Activated B cell treated with CpG ODN at 0.5 μM for 24 hours (primary cell): ENCODE data around the gene AUTS2. TPM values are rescaled to one million over a fixed set of nuclear protein-coding genes. Genes with fewer than 3 reads are reported as not detected.

Experiments used
- ATAC-seq: fragments of 200-7000 bp; cut with Tn5 transposase; one replicate; pipeline ENCODE4 v1.10.0; 2021; ENCODE audit warnings: low read depth, mild to moderate bottlenecking, moderate library complexity
- CTCF ChIA-PET: fragments of 350-600 bp; sonication (Branson Sonifier 250); formaldehyde crosslinking; loops from one replicate; lab custom pipeline; 2021; ENCODE audit warnings: antibody characterized with exemption; lab: Charles Lee
- POLR2A ChIA-PET: fragments of 350-600 bp; sonication (Branson Sonifier 250); formaldehyde crosslinking; loops from one replicate; lab custom pipeline; 2021; ENCODE audit warnings: antibody characterized with exemption; lab: Charles Lee
- DNase-seq: peaks from one replicate; pipeline ENCODE4 v3.0.0; 2022
- H3K27ac Mint-ChIP-seq: one replicate; pipeline ENCODE4 v1.8.0; 2020; ENCODE audit warnings: mixed read lengths
- H3K27me3 Mint-ChIP-seq: one replicate; pipeline ENCODE4 v1.8.0; 2021; ENCODE audit warnings: mixed read lengths
- H3K36me3 Mint-ChIP-seq: one replicate; pipeline ENCODE4 v1.8.0; 2021; ENCODE audit warnings: low read depth, mixed read lengths
- H3K4me1 Mint-ChIP-seq: one replicate; pipeline ENCODE4 v1.8.0; 2021; ENCODE audit warnings: mixed read lengths
- H3K4me3 Mint-ChIP-seq: one replicate; pipeline ENCODE4 v1.8.0; 2020; ENCODE audit warnings: mild to moderate bottlenecking, mixed read lengths
- H3K9me3 Mint-ChIP-seq: one replicate; pipeline ENCODE4 v1.8.0; 2020; ENCODE audit warnings: mixed read lengths
- intact Hi-C: fragments of 100-400 bp; cut with micrococcal nuclease; formaldehyde crosslinking; loops from one replicate; pipeline ENCODE4 v1.15.1; 2024
- total RNA-seq: library from RNA; stranded (reverse); gene quantifications from 2 replicates; pipeline ENCODE4 v1.2.3, GENCODE V29; 2022
- TF ChIP-seq, protein P1 (sequence below): fragments of 200-600 bp; IDR thresholded peaks from one replicate; pipeline ENCODE4 v1.8.0; 2022; ENCODE audit warnings: antibody characterized with exemption, mild to moderate bottlenecking

AUTS2 gene
- total RNA-seq, 1 donor from 2014 or later, result 15.9 TPM

DNA sequence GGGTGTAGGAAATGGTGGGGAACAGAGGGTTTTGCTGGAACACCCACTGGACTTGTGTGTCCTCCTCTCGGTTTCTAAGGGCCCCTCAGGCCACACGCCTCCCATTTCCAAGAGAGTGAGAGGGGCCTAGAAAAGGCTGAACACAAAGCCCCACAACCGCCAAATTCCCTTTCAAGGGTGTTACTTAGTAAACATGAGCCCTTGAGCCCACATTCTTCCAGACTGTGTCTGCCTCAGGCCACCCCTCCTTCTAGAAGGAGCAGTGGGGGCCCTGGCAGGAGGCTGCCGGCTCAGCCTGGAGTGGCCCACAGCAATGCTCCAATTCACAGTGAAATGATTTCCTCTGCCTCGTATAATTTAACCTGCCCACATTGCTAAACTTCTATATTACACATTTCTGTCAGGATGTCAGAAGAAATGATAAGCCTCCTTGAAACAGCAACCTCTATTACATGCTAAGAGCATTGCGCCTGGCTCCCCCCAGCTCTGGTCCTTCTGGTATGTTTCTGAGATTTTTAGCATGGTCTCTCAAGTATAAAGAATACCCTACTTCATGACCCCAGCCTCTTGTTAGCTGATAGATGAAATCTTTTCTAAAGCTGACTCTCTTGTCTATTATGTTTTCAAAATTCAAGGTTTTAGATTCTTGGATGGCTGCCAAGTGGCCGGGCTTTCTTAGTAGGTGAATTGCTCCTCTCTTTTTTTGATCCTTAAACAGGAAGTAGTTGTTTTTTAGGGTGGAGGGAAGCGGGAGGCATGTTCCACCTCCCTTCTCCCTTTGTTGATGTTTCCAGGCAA, 859.8 kb downstream of the AUTS2 start:
- intact Hi-C loops, result loop anchor here (5.0 kb wide), 1 partner anchor 51 kb away; no protein-coding TSS in a partner anchor
- ATAC-seq (no peak), DNase-seq (no peak)
- Mint-ChIP-seq H3K27me3 (no peaks in the 10 kb centered on the region), H3K9me3 (no peaks in the 10 kb centered on the region), H3K36me3 (no peaks in the 10 kb centered on the region), H3K4me3 (peak overlapping the region; percentile 11), H3K4me1 (peaks cover 51% of the 10 kb centered on the region), H3K27ac (peak overlapping the region; percentile 80)
- POLR2A ChIA-PET, result no interaction called here
- CTCF ChIA-PET, result no interaction called here
- TF ChIP-seq, protein P1, sequence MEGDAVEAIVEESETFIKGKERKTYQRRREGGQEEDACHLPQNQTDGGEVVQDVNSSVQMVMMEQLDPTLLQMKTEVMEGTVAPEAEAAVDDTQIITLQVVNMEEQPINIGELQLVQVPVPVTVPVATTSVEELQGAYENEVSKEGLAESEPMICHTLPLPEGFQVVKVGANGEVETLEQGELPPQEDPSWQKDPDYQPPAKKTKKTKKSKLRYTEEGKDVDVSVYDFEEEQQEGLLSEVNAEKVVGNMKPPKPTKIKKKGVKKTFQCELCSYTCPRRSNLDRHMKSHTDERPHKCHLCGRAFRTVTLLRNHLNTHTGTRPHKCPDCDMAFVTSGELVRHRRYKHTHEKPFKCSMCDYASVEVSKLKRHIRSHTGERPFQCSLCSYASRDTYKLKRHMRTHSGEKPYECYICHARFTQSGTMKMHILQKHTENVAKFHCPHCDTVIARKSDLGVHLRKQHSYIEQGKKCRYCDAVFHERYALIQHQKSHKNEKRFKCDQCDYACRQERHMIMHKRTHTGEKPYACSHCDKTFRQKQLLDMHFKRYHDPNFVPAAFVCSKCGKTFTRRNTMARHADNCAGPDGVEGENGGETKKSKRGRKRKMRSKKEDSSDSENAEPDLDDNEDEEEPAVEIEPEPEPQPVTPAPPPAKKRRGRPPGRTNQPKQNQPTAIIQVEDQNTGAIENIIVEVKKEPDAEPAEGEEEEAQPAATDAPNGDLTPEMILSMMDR, result no peak

DNA sequence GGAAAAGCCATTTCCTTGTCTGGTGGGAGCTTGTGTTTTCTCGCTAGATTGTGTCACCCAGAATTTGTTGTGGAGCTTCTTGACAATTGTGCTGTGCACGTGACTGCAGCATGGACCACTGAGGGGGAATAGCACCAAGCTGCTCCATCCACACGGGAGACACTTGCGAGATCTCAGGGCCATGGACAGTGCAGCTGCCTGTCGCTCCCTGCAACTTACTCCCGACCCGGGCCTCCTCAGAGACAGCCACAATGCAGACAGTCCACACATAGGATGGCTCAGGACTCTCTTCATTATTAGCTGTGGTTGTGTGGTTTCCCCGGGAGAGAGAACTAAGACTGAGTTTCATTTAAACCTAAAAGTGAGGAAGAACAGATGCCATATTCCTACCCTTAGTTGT, 860.5 kb downstream of the AUTS2 start:
- TF ChIP-seq, protein P1, result no peak
- Mint-ChIP-seq H3K36me3 (no peaks in the 10 kb centered on the region), H3K27ac (no peak overlapping the region), H3K27me3 (no peaks in the 10 kb centered on the region), H3K4me1 (peaks cover 49% of the 10 kb centered on the region), H3K9me3 (no peaks in the 10 kb centered on the region), H3K4me3 (no peak overlapping the region)
- POLR2A ChIA-PET, result no interaction called here
- intact Hi-C loops, result loop anchor here (5.0 kb wide), 1 partner anchor 51 kb away; no protein-coding TSS in a partner anchor
- no peak for ATAC-seq
- CTCF ChIA-PET, result no interaction called here
- DNase-seq, result no peak

DNA sequence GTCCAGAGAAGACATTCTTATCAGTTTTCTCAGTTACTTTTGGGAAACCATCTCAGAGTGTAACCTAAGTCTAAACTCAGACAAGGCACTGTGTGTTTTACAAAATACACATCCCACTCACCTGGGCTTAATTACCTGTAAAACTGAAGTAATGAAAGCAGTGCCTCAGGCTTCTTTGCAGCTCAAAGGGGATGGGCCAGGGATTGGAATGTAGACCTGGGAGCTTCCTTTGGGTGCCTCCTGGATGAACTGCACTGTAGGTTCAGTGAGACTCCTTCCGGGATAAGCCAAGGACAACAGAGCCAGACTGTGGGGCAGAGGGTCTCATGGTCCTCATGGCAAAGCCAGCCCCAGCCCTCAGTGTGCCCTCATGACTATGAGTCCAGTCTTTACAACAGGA, 861.3 kb downstream of the AUTS2 start:
- Mint-ChIP-seq H3K27me3 (no peaks in the 10 kb centered on the region), H3K36me3 (no peaks in the 10 kb centered on the region), H3K27ac (no peak overlapping the region), H3K4me3 (no peak overlapping the region), H3K4me1 (peaks cover 47% of the 10 kb centered on the region), H3K9me3 (no peaks in the 10 kb centered on the region)
- intact Hi-C loops, result loop anchor here (5.0 kb wide), 1 partner anchor 52 kb away; no protein-coding TSS in a partner anchor
- ATAC-seq (no peak), DNase-seq (no peak)
- ChIA-PET CTCF (no interaction called here), POLR2A (no interaction called here)
- TF ChIP-seq, protein P1, result no peak

DNA sequence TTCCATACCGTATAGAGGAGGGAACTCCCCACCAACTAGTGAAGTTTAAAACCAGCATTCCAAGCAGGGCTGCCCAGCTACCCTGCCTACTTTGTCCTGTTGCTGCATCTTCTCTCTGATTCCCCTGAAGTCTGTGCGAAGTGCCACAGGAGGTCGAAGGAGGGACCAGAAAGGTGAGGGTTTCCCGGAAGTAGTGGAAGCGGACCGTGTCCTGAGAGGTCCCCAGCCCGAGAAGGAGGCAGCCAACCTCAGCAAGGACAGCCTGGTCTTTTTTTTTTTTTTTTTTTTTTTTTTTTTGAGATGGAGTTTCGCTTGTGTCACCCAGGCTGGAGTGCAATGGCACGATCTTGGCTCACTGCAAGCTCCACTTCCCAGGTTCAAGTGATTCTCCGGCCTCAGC, 861.8 kb downstream of the AUTS2 start:
- no peaks in the 10 kb centered on the region for H3K36me3 Mint-ChIP-seq
- DNase-seq (no peak), ATAC-seq (no peak)
- peaks cover 41% of the 10 kb centered on the region for H3K4me1 Mint-ChIP-seq
- H3K4me3 Mint-ChIP-seq, result no peak overlapping the region
- no peak overlapping the region for H3K27ac Mint-ChIP-seq
- TF ChIP-seq, protein P1, result no peak
- intact Hi-C loops, result no loop called here
- CTCF ChIA-PET, result no interaction called here
- POLR2A ChIA-PET, result no interaction called here
- H3K9me3 Mint-ChIP-seq, result no peaks in the 10 kb centered on the region
- no peaks in the 10 kb centered on the region for H3K27me3 Mint-ChIP-seq

DNA sequence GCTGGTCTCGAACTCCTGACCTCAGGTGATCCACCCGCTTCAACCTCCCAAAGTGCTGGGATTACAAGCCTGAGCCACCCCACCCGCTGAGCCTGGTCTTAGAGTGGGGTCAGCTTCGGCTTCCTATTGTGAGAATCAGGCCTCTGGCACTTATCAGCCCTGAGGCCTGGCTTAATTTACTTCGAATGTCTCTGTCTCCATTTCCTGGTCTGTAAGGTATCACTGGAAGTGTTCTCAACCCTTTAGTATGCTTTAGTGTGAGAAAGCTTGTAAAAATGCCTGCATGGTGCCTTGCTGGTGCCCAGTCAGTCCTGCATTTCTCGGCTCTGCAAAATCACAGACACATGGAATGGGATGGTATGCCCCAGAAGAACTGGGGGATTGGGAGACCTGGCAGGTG, 862.3 kb downstream of the AUTS2 start:
- ChIA-PET POLR2A (no interaction called here), CTCF (no interaction called here)
- H3K27ac Mint-ChIP-seq, result no peak overlapping the region
- ATAC-seq (no peak), DNase-seq (no peak)
- intact Hi-C loops, result no loop called here
- TF ChIP-seq, protein P1, result no peak
- peaks cover 36% of the 10 kb centered on the region for H3K4me1 Mint-ChIP-seq
- H3K36me3 Mint-ChIP-seq, result no peaks in the 10 kb centered on the region
- no peaks in the 10 kb centered on the region for H3K27me3 Mint-ChIP-seq
- H3K9me3 Mint-ChIP-seq, result no peaks in the 10 kb centered on the region
- no peak overlapping the region for H3K4me3 Mint-ChIP-seq
